Measurements from ENCODE around the gene DENND2A.
"Not testable (repeated sequence)": the region's sequence is repeated elsewhere in the genome, so short reads cannot be mapped to it uniquely, and the experiment has no call there.

The DENND2A gene

GRCh38 chr7:140587243-140587642 lies 53.4 kb downstream of the DENND2A start:
- DNase-seq (ENCODE audit: low read depth in 2 of 2), result no peak

GRCh38 chr7:140586516-140586915 lies 54.1 kb downstream of the DENND2A start:
- no peak for DNase-seq (ENCODE audit: low read depth in 2 of 2)

- no peak for DNase-seq (ENCODE audit: low read depth in 2 of 2)
Measured at GRCh38 chr7:140585333-140585732, 55.3 kb downstream of the DENND2A start.

- no peak for DNase-seq (ENCODE audit: low read depth in 2 of 2)
Measured at GRCh38 chr7:140584195-140584851, 56.3 kb downstream of the DENND2A start.

GRCh38 chr7:140581411-140581810 lies 59.2 kb downstream of the DENND2A start:
- DNase-seq (ENCODE audit: low read depth in 2 of 2), result no peak

- no peak for DNase-seq (ENCODE audit: low read depth in 2 of 2)
Measured at GRCh38 chr7:140577651-140578050, 63.0 kb downstream of the DENND2A start.

GRCh38 chr7:140576589-140576988 lies 64.0 kb downstream of the DENND2A start:
- DNase-seq (ENCODE audit: low read depth in 2 of 2), result no peak

GRCh38 chr7:140571538-140572122 lies 69.0 kb downstream of the DENND2A start:
- DNase-seq (ENCODE audit: low read depth in 2 of 2), result no peak

- no peak for DNase-seq (ENCODE audit: low read depth in 2 of 2)
Measured at GRCh38 chr7:140570120-140570519, 70.5 kb downstream of the DENND2A start.

- DNase-seq (ENCODE audit: low read depth in 2 of 2), result no peak
Measured at GRCh38 chr7:140568021-140568813, 72.4 kb downstream of the DENND2A start.

- not testable (repeated sequence) for DNase-seq (ENCODE audit: low read depth in 2 of 2)
Measured at GRCh38 chr7:140566186-140566585, 74.4 kb downstream of the DENND2A start.

- not testable (repeated sequence) for DNase-seq (ENCODE audit: low read depth in 2 of 2)
Measured at GRCh38 chr7:140565761-140566160, 74.9 kb downstream of the DENND2A start.

- no peak for DNase-seq (ENCODE audit: low read depth in 2 of 2)
Measured at GRCh38 chr7:140564643-140565042, 76.0 kb downstream of the DENND2A start.

- no peak for DNase-seq (ENCODE audit: low read depth in 2 of 2)
Measured at GRCh38 chr7:140562926-140563481, 77.6 kb downstream of the DENND2A start.

- no peak for DNase-seq (ENCODE audit: low read depth in 2 of 2)
Measured at GRCh38 chr7:140559410-140559809, 81.2 kb downstream of the DENND2A start.

- DNase-seq (ENCODE audit: low read depth in 2 of 2), result no peak
Measured at GRCh38 chr7:140557809-140558518, 82.6 kb downstream of the DENND2A start.

GRCh38 chr7:140557069-140557468 lies 83.5 kb downstream of the DENND2A start:
- no peak for DNase-seq (ENCODE audit: low read depth in 2 of 2)

- not testable (repeated sequence) for DNase-seq (ENCODE audit: low read depth in 2 of 2)
Measured at GRCh38 chr7:140553236-140553635, 87.4 kb downstream of the DENND2A start.

- DNase-seq (ENCODE audit: low read depth in 2 of 2), result no peak
Measured at GRCh38 chr7:140552240-140552679, 88.4 kb downstream of the DENND2A start.

- no peak for DNase-seq (ENCODE audit: low read depth in 2 of 2)
Measured at GRCh38 chr7:140551355-140552239, 89.0 kb downstream of the DENND2A start.

- DNase-seq (ENCODE audit: low read depth in 2 of 2), result no peak
Measured at GRCh38 chr7:140546947-140547346, 93.7 kb downstream of the DENND2A start.
